ENCODE results near the gene SYS1. TPM values are rescaled to one million over a fixed set of nuclear protein-coding genes. Genes with fewer than 3 reads are reported as not detected.

SYS1 gene
- total and polyA plus RNA-seq, 2 of the 8 experiments (the other 6 are each of a cell fraction or from before 2014, with no cell fraction given), result 19.6 to 50.8 TPM

GRCh38 chr20:45407783-45408645 is 45.1 kb downstream of the SYS1 start, which contains the start of gene DBNDD2:
TSS of gene DBNDD2 (plus strand) at chr20:45408289. CDS start at chr20:45408468, 179 bp downstream.
- Histone ChIP-seq H4K20me1 (replicated peaks in 1 of 2; ENCODE audit: control insufficient read depth in 1 of 2, insufficient read depth in 2 of 2, low read length in 2 of 2) (peaks cover 4 to 5% of the 10 kb centered on the region in 2 experiments), H2BK5ac (ENCODE audit: low read depth, low read length) (peak within 1 kb of the TSS; percentile 40; the same call in 1 of the 2 replicates), H4K91ac (replicated peaks; ENCODE audit: insufficient read length, low read length) (no peak within 1 kb of the TSS), H4K8ac (ENCODE audit: extremely low read depth, insufficient read depth, low read length) (peak within 1 kb of the TSS; percentile 92; the same call in 1 of the 2 replicates), H3K36me3 (ENCODE audit: control insufficient read depth in 2 of 4, insufficient read depth in 4 of 4, low read length in 3 of 4) (peaks cover 5 to 15% (median 13%) of the 10 kb centered on the region in 4 experiments), H4K5ac (ENCODE audit: insufficient read length, low read depth, low read length) (no peak within 1 kb of the TSS), H3K79me1 (ENCODE audit: low read depth, low read length) (no peaks in the 10 kb centered on the region), H3K14ac (ENCODE audit: insufficient read length) (no peak within 1 kb of the TSS), H3K27ac (ENCODE audit: low read depth, low read length) (no peak within 1 kb of the TSS), H2BK120ac (replicated peaks; ENCODE audit: low read depth, low read length) (no peak within 1 kb of the TSS), H3K18ac (ENCODE audit: extremely low read depth, low read length) (peak within 1 kb of the TSS; percentile 80), H3K4me1 (replicated peaks in 1 of 4; ENCODE audit: control insufficient read depth in 3 of 4, insufficient read depth in 4 of 4, low read length in 3 of 4) (peaks cover 0 to 8% (median 3%) of the 10 kb centered on the region in 4 experiments; a peak in 4 of 7 replicates), H2BK12ac (ENCODE audit: low read depth, low read length) (peak within 1 kb of the TSS; percentile 80), H3K4me3 (ENCODE audit: extremely low read depth in 1 of 4, insufficient read depth in 2 of 4, low read depth in 3 of 4, low read length in 4 of 4) (peak within 1 kb of the TSS; percentile 82 to 86 (median 84)), H3K23ac (ENCODE audit: insufficient read length) (no peak within 1 kb of the TSS), H3K9me3 (ENCODE audit: insufficient read depth in 2 of 2, low read depth in 1 of 2, low read length in 1 of 2) (no peaks in the 10 kb centered on the region), H2BK15ac (ENCODE audit: low read length) (0 out of 2 replicates have a peak within 1 kb of the TSS, but pooled peaks have one; percentile 19), H3K56ac (replicated peaks; ENCODE audit: insufficient read length, low read depth, low read length) (no peak within 1 kb of the TSS), H3K79me2 (ENCODE audit: control insufficient read depth in 1 of 2, insufficient read depth in 2 of 2, low read length in 2 of 2) (peaks cover 0 to 9% of the 10 kb centered on the region in 2 experiments; a peak in 1 of 4 replicates), H2AK5ac (ENCODE audit: low read depth, low read length) (no peak within 1 kb of the TSS), H2BK20ac (ENCODE audit: low read length) (no peak within 1 kb of the TSS), H3K4ac (replicated peaks; ENCODE audit: insufficient read length, low read depth, low read length) (peak within 1 kb of the TSS; percentile 40), H3K27me3 (replicated peaks in 1 of 4; ENCODE audit: control insufficient read depth in 3 of 4, extremely low read depth in 1 of 4, insufficient read depth in 3 of 4, low read length in 3 of 4) (peaks cover 2 to 20% (median 10%) of the 10 kb centered on the region in 4 experiments; a peak in 6 of 7 replicates), H2AFZ (ENCODE audit: low read length) (no peak within 1 kb of the TSS), H3K23me2 (ENCODE audit: low read depth, low read length) (peaks cover 21% of the 10 kb centered on the region), H3K9ac (replicated peaks in 1 of 4; ENCODE audit: extremely low read depth in 1 of 4, low read depth in 3 of 4, low read length in 3 of 4) (peak within 1 kb of the TSS in 3 of 4 experiments; percentile 26 to 86 (median 65); a peak in 5 of 7 replicates), H3K4me2 (ENCODE audit: insufficient read depth in 1 of 2, low read depth in 2 of 2, low read length in 2 of 2) (peak within 1 kb of the TSS; percentile 77 to 98)
- ChIA-PET CTCF (ENCODE audit: partially characterized antibody) (interaction anchor here (0.5 to 12.6 kb wide), 17 partner anchors 8 to 363 kb away, joined by 3 to 127 read pairs (median 3); partner anchors contain the start of genes PIGT, SYS1 and TP53TG5), POLR2A (ENCODE audit: partially characterized antibody) (interaction anchor here (0.8 to 5.7 kb wide), 14 partner anchors 10 to 303 kb away, joined by 3 to 71 read pairs (median 4); partner anchors contain the start of genes PIGT and SYS1)
- DNase-seq (ENCODE audit: low read depth in 1 of 2, low spot score in 2 of 2) (no peak), FAIRE-seq (no peak)
- 90% methylated on average over 21 of the region's 21 CpGs; no CpG with 5 or more reads in 1 of the 2 experiments for WGBS, 2 experiments (ENCODE audit: extremely low coverage in 1 of 2, insufficient coverage in 1 of 2, insufficient read length in 1 of 2, insufficient replicate concordance in 2 of 2, low coverage in 1 of 2, low lambda C conversion rate in 2 of 2, missing lambda C conversion rate in 1 of 2)
- TF ChIP-seq SP1 (IDR thresholded peaks at IDR 0.05; ENCODE audit: low read depth, low read length) (no peak), TAF7 (optimal IDR thresholded peaks at IDR 0.05; ENCODE audit: borderline replicate concordance, low read depth, low read length) (no peak), ATF2 (IDR thresholded peaks at IDR 0.05; ENCODE audit: low read length) (no peak), SIX5 (IDR thresholded peaks at IDR 0.05; ENCODE audit: low read depth, low read length) (no peak), SP2 (IDR thresholded peaks at IDR 0.05; ENCODE audit: low read length) (no peak), RFX5 (IDR thresholded peaks at IDR 0.05; ENCODE audit: borderline replicate concordance, low read depth, low read length) (no peak), TAF1 (IDR thresholded peaks at IDR 0.05; ENCODE audit: low read depth, low read length) (no peak), TEAD4 (IDR thresholded peaks at IDR 0.05; ENCODE audit: low read depth, low read length) (no peak), EP300 (IDR thresholded peaks at IDR 0.05; ENCODE audit: borderline replicate concordance in 1 of 2, low read depth in 2 of 2, low read length in 2 of 2) (no peak)

Data from H1 (cell line).